Activated CD4-positive, alpha-beta memory T cell treated with anti-CD3 and anti-CD28 coated beads, Interleukin-2, amount 10 ng/mL, durations not matched to agents 7 days and 5 days (primary cell): ENCODE measurements around the gene APOBEC4. TPM values are rescaled to one million over a fixed set of nuclear protein-coding genes. Genes with fewer than 3 reads are reported as not detected.

Experiments
- CTCF ChIA-PET: fragments of 350-600 bp; sonication (Branson Sonifier 250); formaldehyde crosslinking; loops from one replicate; lab custom pipeline; 2021; ENCODE audit warnings: antibody characterized with exemption, inconsistent platforms; lab: Charles Lee
- POLR2A ChIA-PET: fragments of 350-600 bp; sonication (Branson Sonifier 250); formaldehyde crosslinking; loops from one replicate; lab custom pipeline; 2021; ENCODE audit warnings: antibody characterized with exemption; lab: Charles Lee
- DNase-seq: peaks from one replicate; pipeline ENCODE4 v3.0.0-alpha.2; 2020
- H3K27ac Mint-ChIP-seq: one replicate; pipeline ENCODE4 v1.8.0; 2021; ENCODE audit warnings: mild to moderate bottlenecking, mixed read lengths
- H3K27me3 Mint-ChIP-seq: one replicate; pipeline ENCODE4 v1.8.0; 2021; ENCODE audit warnings: mixed read lengths
- H3K36me3 Mint-ChIP-seq: one replicate; pipeline ENCODE4 v1.8.0; 2021; ENCODE audit warnings: low read depth, mixed read lengths
- H3K4me1 Mint-ChIP-seq: one replicate; pipeline ENCODE4 v1.8.0; 2021; ENCODE audit warnings: mixed read lengths
- H3K4me3 Mint-ChIP-seq: one replicate; pipeline ENCODE4 v1.8.0; 2021; ENCODE audit warnings: mild to moderate bottlenecking, mixed read lengths
- H3K9me3 Mint-ChIP-seq: one replicate; pipeline ENCODE4 v1.8.0; 2021; ENCODE audit warnings: mixed read lengths
- total RNA-seq, 2 experiments: library from RNA; stranded (reverse); gene quantifications; one replicate each; pipeline ENCODE4 v1.2.3, GENCODE V29; 2021

APOBEC4 gene
- total RNA-seq, 2 experiments from 2014 or later = not detected

DNA sequence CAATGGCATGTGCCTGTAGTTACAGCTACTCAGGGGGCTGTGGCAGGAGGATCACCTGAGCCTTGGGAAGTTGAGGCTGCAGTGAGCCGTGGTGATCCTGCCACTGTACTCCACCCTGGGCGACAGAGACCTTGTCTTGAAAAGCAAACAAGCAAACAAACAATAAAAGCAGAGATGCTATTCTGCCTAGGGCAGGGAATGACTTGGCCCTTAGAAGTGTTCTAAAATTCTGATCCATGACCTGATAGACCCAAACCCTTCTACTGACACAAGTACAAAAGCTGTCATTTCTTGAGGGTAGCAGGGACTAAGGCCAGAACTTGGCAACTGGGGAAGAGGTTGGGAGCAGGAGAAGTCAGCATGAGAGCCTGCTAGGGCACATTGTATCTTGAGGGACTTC lies 47.2 kb downstream of the APOBEC4 start:
- ChIA-PET POLR2A (no interaction called here), CTCF (no interaction called here)
- peaks cover 11% of the 10 kb centered on the region for H3K4me1 Mint-ChIP-seq

DNA sequence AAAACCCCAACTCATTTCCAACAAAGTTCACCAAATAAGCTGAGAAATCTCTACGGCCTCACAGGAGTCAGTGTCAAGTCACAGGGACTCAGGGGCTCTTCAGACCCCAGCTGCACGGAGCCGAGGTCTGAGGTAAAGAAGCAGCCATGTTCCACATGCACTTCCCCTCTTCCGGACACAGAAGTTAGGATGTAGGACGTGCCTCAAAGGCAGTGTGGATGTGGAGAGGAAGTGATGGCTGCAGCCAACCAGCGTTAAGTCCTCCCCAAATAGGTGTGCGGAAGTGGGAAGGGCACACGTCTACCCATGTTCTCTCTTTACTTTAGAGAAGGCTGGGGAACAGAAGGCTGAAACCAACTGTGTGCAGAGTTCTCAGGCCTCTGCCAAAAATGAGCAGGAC lies 48.3 kb downstream of the APOBEC4 start:
- POLR2A ChIA-PET = no interaction called here

More for the DNA sequence above, 47.2 kb downstream of the APOBEC4 start:
- Mint-ChIP-seq H3K27me3 (peaks cover 7% of the 10 kb centered on the region), H3K4me3 (no peak overlapping the region), H3K9me3 (no peaks in the 10 kb centered on the region), H3K36me3 (no peaks in the 10 kb centered on the region), H3K27ac (no peak overlapping the region)
- no peak for DNase-seq

DNA sequence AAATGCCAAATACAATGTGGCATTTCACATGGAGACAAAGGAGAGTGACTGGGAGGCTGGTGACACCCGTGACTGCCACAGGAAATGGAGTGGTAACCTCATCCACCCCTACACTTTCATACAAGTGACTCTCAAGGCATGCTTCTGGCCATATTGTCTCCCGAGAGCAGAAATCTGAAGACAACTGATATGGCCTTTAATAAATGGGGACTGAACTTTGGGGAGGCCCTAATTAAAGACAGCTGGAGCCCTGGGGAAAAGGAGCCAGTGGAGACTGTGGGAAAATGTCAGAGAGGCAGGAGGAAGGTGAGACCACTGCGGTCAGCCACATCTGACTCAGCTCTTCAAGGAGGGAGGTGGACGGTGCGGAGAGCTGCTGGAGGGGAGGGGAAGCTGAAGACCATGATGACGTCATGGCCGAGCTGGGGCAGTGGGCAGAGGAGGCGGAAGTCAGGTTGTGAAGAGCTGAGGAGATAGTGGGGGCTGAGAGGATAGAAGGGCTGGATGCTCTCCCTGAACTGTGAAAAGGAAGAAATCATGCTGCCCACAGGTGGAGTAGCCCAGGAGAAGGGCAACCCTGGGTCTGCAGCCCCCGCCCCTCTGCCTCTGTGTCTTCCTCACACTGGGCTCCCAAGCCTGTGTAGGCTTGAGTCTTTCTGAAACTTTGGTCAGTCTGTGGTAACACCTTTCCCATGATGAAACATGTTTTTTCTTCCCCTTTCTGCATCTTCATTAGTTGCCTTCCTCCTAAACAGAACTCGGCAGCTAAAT lies 48.9 kb downstream of the APOBEC4 start:
- Mint-ChIP-seq H3K27me3 (peaks cover 7% of the 10 kb centered on the region), H3K36me3 (no peaks in the 10 kb centered on the region), H3K9me3 (no peaks in the 10 kb centered on the region), H3K27ac (no peak overlapping the region), H3K4me3 (no peak overlapping the region), H3K4me1 (peaks cover 11% of the 10 kb centered on the region)
- ChIA-PET POLR2A (no interaction called here), CTCF (no interaction called here)
- no peak for DNase-seq

More for the DNA sequence above, 48.3 kb downstream of the APOBEC4 start:
- no peaks in the 10 kb centered on the region for H3K36me3 Mint-ChIP-seq
- CTCF ChIA-PET = no interaction called here
- H3K9me3 Mint-ChIP-seq = no peaks in the 10 kb centered on the region
- peaks cover 7% of the 10 kb centered on the region for H3K27me3 Mint-ChIP-seq
- DNase-seq = no peak
- H3K4me3 Mint-ChIP-seq = no peak overlapping the region
- H3K27ac Mint-ChIP-seq = no peak overlapping the region
- peaks cover 11% of the 10 kb centered on the region for H3K4me1 Mint-ChIP-seq

DNA sequence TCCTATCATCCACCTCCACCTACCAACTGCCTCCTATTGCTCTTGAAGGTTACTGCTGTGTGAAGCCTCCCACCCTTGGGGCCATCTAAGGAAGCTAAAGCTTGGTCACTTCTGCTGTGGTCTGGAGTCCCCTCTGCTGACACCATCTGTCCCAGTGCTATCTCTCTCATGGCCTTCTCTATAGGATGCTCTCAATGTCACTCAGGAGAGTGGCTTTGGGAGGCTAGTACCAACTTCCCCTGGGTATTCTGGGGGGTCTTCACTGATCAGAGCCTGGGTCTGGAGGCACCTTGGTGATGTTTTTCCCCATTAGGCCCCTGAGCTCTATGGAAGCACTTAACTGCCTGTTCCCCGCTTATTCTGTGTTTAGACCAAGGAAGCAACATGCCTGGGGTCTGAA lies 50.6 kb downstream of the APOBEC4 start:
- H3K36me3 Mint-ChIP-seq = no peaks in the 10 kb centered on the region
- ChIA-PET POLR2A (interaction anchor here (1.5 kb wide), 1 partner anchor 12 kb away, joined by 3 read pairs; the partner anchor contains the start of gene NCF2), CTCF (no interaction called here)
- peaks cover 3% of the 10 kb centered on the region for H3K27me3 Mint-ChIP-seq
- H3K4me1 Mint-ChIP-seq = peaks cover 18% of the 10 kb centered on the region
- no peaks in the 10 kb centered on the region for H3K9me3 Mint-ChIP-seq
- no peak for DNase-seq
- H3K27ac Mint-ChIP-seq = no peak overlapping the region
- H3K4me3 Mint-ChIP-seq = no peak overlapping the region

GRCh38 chr1:183600634-183601033 lies 52.5 kb downstream of the APOBEC4 start:
- no peak overlapping the region for H3K27ac Mint-ChIP-seq
- no peak overlapping the region for H3K4me3 Mint-ChIP-seq
- H3K9me3 Mint-ChIP-seq = no peaks in the 10 kb centered on the region
- no peaks in the 10 kb centered on the region for H3K36me3 Mint-ChIP-seq
- CTCF ChIA-PET = interaction anchor here (1.2 to 1.4 kb wide), 2 partner anchors 22 to 34 kb away, joined by 3 to 4 read pairs; no protein-coding TSS in a partner anchor
- no peak for DNase-seq
- peaks cover 18% of the 10 kb centered on the region for H3K4me1 Mint-ChIP-seq
- H3K27me3 Mint-ChIP-seq = peaks cover 7% of the 10 kb centered on the region
- POLR2A ChIA-PET = interaction anchor here (1.6 to 2.9 kb wide), 2 partner anchors 11 to 23 kb away, joined by 3 to 21 read pairs; partner anchors contain the start of gene NCF2

- ChIA-PET POLR2A (interaction anchor here (1.6 to 2.9 kb wide), 2 partner anchors 11 to 22 kb away, joined by 3 to 21 read pairs; partner anchors contain the start of gene NCF2), CTCF (interaction anchor here (1.4 kb wide), 1 partner anchor 34 kb away, joined by 4 read pairs; no protein-coding TSS in a partner anchor)
- H3K4me1 Mint-ChIP-seq = peaks cover 16% of the 10 kb centered on the region
- no peak for DNase-seq
- no peak overlapping the region for H3K27ac Mint-ChIP-seq
- no peak overlapping the region for H3K4me3 Mint-ChIP-seq
- H3K27me3 Mint-ChIP-seq = peaks cover 7% of the 10 kb centered on the region
- H3K9me3 Mint-ChIP-seq = no peaks in the 10 kb centered on the region
- H3K36me3 Mint-ChIP-seq = no peaks in the 10 kb centered on the region
Observed at GRCh38 chr1:183600136-183600535, 53.0 kb downstream of the APOBEC4 start.

- Mint-ChIP-seq H3K4me3 (no peak overlapping the region), H3K27me3 (peaks cover 4% of the 10 kb centered on the region), H3K9me3 (no peaks in the 10 kb centered on the region), H3K4me1 (peaks cover 10% of the 10 kb centered on the region), H3K36me3 (no peaks in the 10 kb centered on the region), H3K27ac (no peak overlapping the region)
- ChIA-PET POLR2A (interaction anchor here (1.0 to 2.9 kb wide), 4 partner anchors 9 to 36 kb away, joined by 3 to 21 read pairs (median 4); partner anchors contain the start of gene NCF2), CTCF (interaction anchor here (0.7 to 1.7 kb wide), 3 partner anchors 18 to 71 kb away, joined by 3 to 4 read pairs (median 3); no protein-coding TSS in a partner anchor)
- no peak for DNase-seq
Observed at GRCh38 chr1:183598386-183598785, 54.7 kb downstream of the APOBEC4 start.

- Mint-ChIP-seq H3K9me3 (no peaks in the 10 kb centered on the region), H3K36me3 (no peaks in the 10 kb centered on the region), H3K27ac (no peak overlapping the region), H3K4me3 (no peak overlapping the region), H3K27me3 (peaks cover 4% of the 10 kb centered on the region), H3K4me1 (peaks cover 16% of the 10 kb centered on the region)
- no peak for DNase-seq
- POLR2A ChIA-PET = interaction anchor here (1.0 to 1.5 kb wide), 3 partner anchors 18 to 36 kb away, joined by 3 to 4 read pairs (median 3); no protein-coding TSS in a partner anchor
- CTCF ChIA-PET = interaction anchor here (1.7 kb wide), 1 partner anchor 57 kb away, joined by 4 read pairs; no protein-coding TSS in a partner anchor
Observed at GRCh38 chr1:183597656-183598347, 55.3 kb downstream of the APOBEC4 start.

DNA sequence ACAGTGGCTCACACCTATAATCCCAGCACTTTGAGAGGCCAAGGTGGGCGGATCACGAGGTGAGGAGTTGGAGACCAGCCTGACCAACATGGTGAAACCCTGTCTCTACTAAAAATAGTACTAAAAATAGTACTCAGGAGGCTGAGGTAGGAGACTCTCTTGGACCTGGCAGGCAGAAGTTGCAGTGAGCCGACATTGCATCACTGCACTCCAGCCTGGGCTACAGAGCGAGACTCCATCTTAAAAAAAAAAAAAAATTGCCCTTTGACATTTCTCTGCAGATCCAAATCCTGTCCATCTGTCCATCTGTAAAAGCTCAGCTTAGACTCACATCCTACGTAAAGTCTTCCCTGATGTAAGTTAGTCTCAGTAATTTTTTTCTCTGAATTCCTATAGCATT lies 56.6 kb downstream of the APOBEC4 start:
- POLR2A ChIA-PET = no interaction called here
- Mint-ChIP-seq H3K9me3 (no peaks in the 10 kb centered on the region), H3K4me1 (peaks cover 21% of the 10 kb centered on the region), H3K27me3 (peaks cover 4% of the 10 kb centered on the region), H3K36me3 (no peaks in the 10 kb centered on the region), H3K4me3 (no peak overlapping the region), H3K27ac (no peak overlapping the region)
- CTCF ChIA-PET = no interaction called here
- no peak for DNase-seq

Other genes with a start within 250 kb of the APOBEC4 start
- under 1 TPM; 0.03 to 0.28 TPM for gene NMNAT2, start 234.9 kb downstream of the APOBEC4 start, total RNA-seq
- 10 to 100 TPM; 74.8 to 76.8 TPM for gene SMG7, start 180.8 kb downstream of the APOBEC4 start, total RNA-seq
- gene NCF2, start 62.9 kb downstream of the APOBEC4 start, total RNA-seq = 10 to 100 TPM; 21.5 to 23.0 TPM
- gene ARPC5, start 17.5 kb downstream of the APOBEC4 start, total RNA-seq = 100 to 1,000 TPM; 233 to 235 TPM
- gene RGL1, start 151.8 kb upstream of the APOBEC4 start, total RNA-seq = 1 to 10 TPM; 2.4 to 2.8 TPM